Activated CD4-positive, alpha-beta T cell treated with anti-CD3 and anti-CD28 coated beads, Interleukin-10, Interleukin-2, amounts not matched to agents 100 ng/mL and 50 ng/mL, durations not matched to agents 16 hours and 8 hours (primary cell): ENCODE measurements around the gene GRPEL1.

Source experiments
- DNase-seq: peaks from one replicate; pipeline ENCODE4 v3.0.0-alpha.2; 2020

The GRPEL1 gene

GRCh38 chr4:7062816-7063215 is 5.0 kb downstream of the GRPEL1 start:
- no peak for DNase-seq

GRCh38 chr4:7061815-7062214 is 6.0 kb downstream of the GRPEL1 start:
- DNase-seq: no peak

GRCh38 chr4:7060346-7061150 is 7.3 kb downstream of the GRPEL1 start:
- no peak for DNase-seq

GRCh38 chr4:7059662-7060061 is 8.2 kb downstream of the GRPEL1 start:
- DNase-seq: no peak

GRCh38 chr4:7058792-7059191 is 9.1 kb downstream of the GRPEL1 start:
- no peak for DNase-seq

- no peak for DNase-seq
These were observed 11.9 kb downstream of the GRPEL1 start for GRCh38 chr4:7055990-7056325.

- no peak for DNase-seq
These were observed 12.5 kb downstream of the GRPEL1 start for GRCh38 chr4:7055111-7055989.

- no peak for DNase-seq
These were observed 13.6 kb downstream of the GRPEL1 start for GRCh38 chr4:7054106-7054880.

- peak; percentile 30 for DNase-seq
These were observed 14.7 kb downstream of the GRPEL1 start for GRCh38 chr4:7052923-7053715.

- DNase-seq: no peak
These were observed 15.6 kb downstream of the GRPEL1 start for GRCh38 chr4:7052313-7052712.

GRCh38 chr4:7051905-7052304 is 16.0 kb downstream of the GRPEL1 start:
- DNase-seq: no peak

GRCh38 chr4:7051144-7051495 is 16.7 kb downstream of the GRPEL1 start:
- no peak for DNase-seq

GRCh38 chr4:7050481-7051143 is 17.3 kb downstream of the GRPEL1 start:
- DNase-seq: no peak

- no peak for DNase-seq
These were observed 18.1 kb downstream of the GRPEL1 start for GRCh38 chr4:7049739-7050138.

GRCh38 chr4:7049295-7049694 is 18.6 kb downstream of the GRPEL1 start:
- DNase-seq: no peak

GRCh38 chr4:7048642-7049041 is 19.2 kb downstream of the GRPEL1 start:
- no peak for DNase-seq

- no peak for DNase-seq
These were observed 20.9 kb downstream of the GRPEL1 start for GRCh38 chr4:7046971-7047370.

GRCh38 chr4:7045961-7046921 is 21.6 kb downstream of the GRPEL1 start:
- peak; percentile 42 for DNase-seq

- DNase-seq: no peak
These were observed 22.3 kb downstream of the GRPEL1 start for GRCh38 chr4:7045553-7045952.

GRCh38 chr4:7044137-7044930 is 23.5 kb downstream of the GRPEL1 start:
- no peak for DNase-seq
